ENCODE measurements around the gene LIME1. TPM values are rescaled to one million over a fixed set of nuclear protein-coding genes. Genes with fewer than 3 reads are reported as not detected.

The LIME1 gene
- total RNA-seq, 1 donor from 2014 or later = 8.1 TPM

DNA sequence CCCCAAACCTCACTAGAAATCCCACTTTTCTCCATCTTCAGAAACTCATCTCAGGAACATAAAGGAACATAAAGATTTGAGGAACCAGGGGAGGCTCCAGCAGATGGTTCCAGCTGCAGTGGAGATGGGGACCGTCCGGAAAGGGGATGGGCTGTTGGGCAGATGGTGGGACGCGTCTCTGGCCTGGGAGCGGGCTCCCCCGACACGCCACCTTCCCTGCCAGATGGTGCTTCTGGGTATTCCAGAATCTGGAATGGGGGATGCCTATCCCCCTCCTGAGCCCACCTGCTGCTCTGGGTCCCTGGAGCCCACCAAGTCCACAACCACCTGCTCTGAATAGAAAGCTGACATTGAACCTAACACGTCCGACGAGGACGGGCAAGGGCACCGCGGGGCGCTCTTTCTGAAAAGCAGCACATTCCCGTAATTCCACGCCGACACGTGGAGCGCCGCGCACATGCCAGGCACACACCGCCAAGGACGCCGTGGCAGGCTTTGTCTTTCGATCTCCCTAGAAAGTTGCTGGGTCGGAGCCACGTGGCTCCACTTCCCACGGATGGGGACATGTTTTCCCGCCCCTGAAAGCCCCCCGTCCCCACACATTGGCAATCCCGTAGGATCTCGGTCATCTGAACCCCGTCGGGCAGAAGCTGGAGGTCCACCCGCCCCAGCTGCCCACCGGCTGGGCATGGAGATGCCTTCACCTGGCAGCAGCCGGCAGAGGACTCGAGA is 30.4 kb downstream of the LIME1 start:
- no peak overlapping the region for H3K4me3 Mint-ChIP-seq (ENCODE audit: unreplicated experiment)
- no peaks in the 10 kb centered on the region for H3K4me1 Mint-ChIP-seq (ENCODE audit: unreplicated experiment)
- no peaks in the 10 kb centered on the region for H3K9me3 Mint-ChIP-seq (ENCODE audit: unreplicated experiment)
- H3K36me3 Mint-ChIP-seq (ENCODE audit: low read depth, unreplicated experiment) = peaks cover 45% of the 10 kb centered on the region
- H3K27ac Mint-ChIP-seq (ENCODE audit: unreplicated experiment) = no peak overlapping the region
- peaks cover 8% of the 10 kb centered on the region for H3K27me3 Mint-ChIP-seq (ENCODE audit: unreplicated experiment)
- TF ChIP-seq, protein P1, sequence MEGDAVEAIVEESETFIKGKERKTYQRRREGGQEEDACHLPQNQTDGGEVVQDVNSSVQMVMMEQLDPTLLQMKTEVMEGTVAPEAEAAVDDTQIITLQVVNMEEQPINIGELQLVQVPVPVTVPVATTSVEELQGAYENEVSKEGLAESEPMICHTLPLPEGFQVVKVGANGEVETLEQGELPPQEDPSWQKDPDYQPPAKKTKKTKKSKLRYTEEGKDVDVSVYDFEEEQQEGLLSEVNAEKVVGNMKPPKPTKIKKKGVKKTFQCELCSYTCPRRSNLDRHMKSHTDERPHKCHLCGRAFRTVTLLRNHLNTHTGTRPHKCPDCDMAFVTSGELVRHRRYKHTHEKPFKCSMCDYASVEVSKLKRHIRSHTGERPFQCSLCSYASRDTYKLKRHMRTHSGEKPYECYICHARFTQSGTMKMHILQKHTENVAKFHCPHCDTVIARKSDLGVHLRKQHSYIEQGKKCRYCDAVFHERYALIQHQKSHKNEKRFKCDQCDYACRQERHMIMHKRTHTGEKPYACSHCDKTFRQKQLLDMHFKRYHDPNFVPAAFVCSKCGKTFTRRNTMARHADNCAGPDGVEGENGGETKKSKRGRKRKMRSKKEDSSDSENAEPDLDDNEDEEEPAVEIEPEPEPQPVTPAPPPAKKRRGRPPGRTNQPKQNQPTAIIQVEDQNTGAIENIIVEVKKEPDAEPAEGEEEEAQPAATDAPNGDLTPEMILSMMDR (IDR thresholded peaks at IDR 0.05; ENCODE audit: unreplicated experiment) = no peak
- no peak for DNase-seq (ENCODE audit: low spot score)

DNA sequence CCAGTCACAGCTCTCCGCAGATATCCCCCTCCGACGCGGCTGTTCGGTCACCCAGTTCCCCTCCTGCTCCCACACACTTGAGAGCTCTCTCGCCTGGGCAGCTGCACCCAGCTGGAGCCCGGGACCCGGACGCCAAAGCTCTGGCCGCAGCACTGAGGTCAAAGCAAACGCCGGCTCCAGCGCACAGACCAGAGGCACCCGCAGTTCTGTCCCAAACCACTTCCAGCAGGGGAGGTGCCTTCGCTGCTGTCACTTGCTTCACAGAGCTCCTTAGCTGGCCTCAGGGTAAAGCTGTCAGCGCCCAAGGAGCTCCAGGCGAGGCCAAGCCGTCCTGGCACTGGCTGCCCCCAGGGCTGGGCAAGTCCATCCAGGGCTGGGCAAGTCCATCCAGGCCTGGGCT is 31.0 kb downstream of the LIME1 start:
- Mint-ChIP-seq H3K36me3 (ENCODE audit: low read depth, unreplicated experiment) (peaks cover 40% of the 10 kb centered on the region), H3K4me1 (ENCODE audit: unreplicated experiment) (no peaks in the 10 kb centered on the region), H3K4me3 (ENCODE audit: unreplicated experiment) (no peak overlapping the region), H3K9me3 (ENCODE audit: unreplicated experiment) (no peaks in the 10 kb centered on the region), H3K27ac (ENCODE audit: unreplicated experiment) (no peak overlapping the region), H3K27me3 (ENCODE audit: unreplicated experiment) (peaks cover 8% of the 10 kb centered on the region)
- TF ChIP-seq, protein P1 (IDR thresholded peaks at IDR 0.05; ENCODE audit: unreplicated experiment) = no peak
- no peak for DNase-seq (ENCODE audit: low spot score)

DNA sequence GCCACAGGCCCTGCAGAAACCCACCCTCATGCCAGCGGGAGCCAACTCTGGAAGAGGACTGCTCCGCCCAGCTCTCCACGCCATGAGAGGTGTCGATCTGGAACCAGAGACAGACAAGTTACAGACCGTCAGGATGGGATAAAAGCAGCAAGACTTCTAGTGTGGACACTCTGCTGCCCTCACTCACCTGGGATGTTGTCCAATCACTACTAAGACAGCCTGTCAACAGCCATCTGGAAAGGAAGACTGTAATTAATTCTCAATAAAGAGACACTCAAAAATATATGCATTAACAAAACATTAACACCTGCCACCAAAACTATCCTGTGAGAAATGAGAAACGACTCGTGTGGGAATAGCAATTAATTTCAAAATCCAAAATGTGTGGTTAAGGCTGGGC is 31.4 kb downstream of the LIME1 start:
- Mint-ChIP-seq H3K36me3 (ENCODE audit: low read depth, unreplicated experiment) (peaks cover 40% of the 10 kb centered on the region), H3K27me3 (ENCODE audit: unreplicated experiment) (peaks cover 8% of the 10 kb centered on the region), H3K4me3 (ENCODE audit: unreplicated experiment) (peak overlapping the region; percentile 71), H3K4me1 (ENCODE audit: unreplicated experiment) (no peaks in the 10 kb centered on the region), H3K9me3 (ENCODE audit: unreplicated experiment) (no peaks in the 10 kb centered on the region), H3K27ac (ENCODE audit: unreplicated experiment) (peak overlapping the region; percentile 13)
- TF ChIP-seq, protein P1 (IDR thresholded peaks at IDR 0.05; ENCODE audit: unreplicated experiment) = no peak
- DNase-seq (ENCODE audit: low spot score) = no peak

DNA sequence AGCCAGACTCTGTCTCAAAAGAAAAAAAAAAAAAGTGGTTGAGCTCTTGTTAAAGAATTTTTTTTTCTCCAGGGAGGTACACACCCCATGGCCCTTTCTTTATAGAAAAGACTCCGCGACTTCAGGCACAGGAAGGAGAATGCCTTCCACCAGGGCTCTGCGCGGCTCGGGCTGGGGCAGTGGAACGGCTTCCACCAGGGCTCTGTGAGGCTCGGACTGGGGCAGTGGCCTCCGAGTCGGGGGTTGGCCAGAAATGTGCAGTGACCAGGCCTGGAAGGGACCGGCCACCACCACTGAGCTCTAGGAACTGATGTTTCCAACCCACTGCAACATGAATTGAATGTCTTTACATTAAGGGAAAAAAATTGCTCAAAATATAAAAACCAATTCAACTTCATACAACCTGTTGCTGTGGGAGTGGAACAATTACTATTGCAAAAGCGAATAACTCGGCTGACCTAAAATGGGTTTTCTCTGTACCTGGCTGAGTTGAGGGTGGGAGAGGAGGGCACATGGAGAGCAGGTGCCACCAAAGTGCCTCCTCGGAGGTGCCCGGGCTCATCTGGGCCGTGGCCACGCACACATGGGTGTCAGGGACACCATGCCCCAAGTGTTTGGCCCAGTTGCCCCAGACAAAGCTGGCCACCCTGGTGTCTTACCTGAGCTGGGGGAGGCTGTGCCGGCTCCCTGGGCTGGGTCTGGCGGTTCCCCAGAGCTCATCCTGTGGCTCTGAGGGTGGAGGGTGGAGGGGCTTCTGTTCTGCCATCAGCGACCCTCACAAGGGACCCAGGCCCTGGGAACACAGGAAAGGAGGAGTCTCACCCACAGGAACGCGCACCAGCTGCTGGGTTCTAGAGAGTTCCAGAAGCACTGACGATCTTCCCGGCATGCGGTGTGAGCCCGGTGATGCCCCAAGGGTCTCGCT is 32.4 kb downstream of the LIME1 start:
- DNase-seq (ENCODE audit: low spot score) = no peak
- peaks cover 3% of the 10 kb centered on the region for H3K27me3 Mint-ChIP-seq (ENCODE audit: unreplicated experiment)

More for the DNA sequence above, 32.4 kb downstream of the LIME1 start:
- Mint-ChIP-seq H3K27ac (ENCODE audit: unreplicated experiment) (no peak overlapping the region), H3K9me3 (ENCODE audit: unreplicated experiment) (no peaks in the 10 kb centered on the region), H3K36me3 (ENCODE audit: low read depth, unreplicated experiment) (peaks cover 32% of the 10 kb centered on the region), H3K4me1 (ENCODE audit: unreplicated experiment) (no peaks in the 10 kb centered on the region), H3K4me3 (ENCODE audit: unreplicated experiment) (no peak overlapping the region)
- TF ChIP-seq, protein P1 (IDR thresholded peaks at IDR 0.05; ENCODE audit: unreplicated experiment) = no peak

Data from endothelial cell (in vitro differentiated cells).